Suprapubic skin (tissue), 4 donors: ENCODE data around the gene NAALADL2.

Experiments
- EP300 ChIP-seq: sonication (generic); formaldehyde crosslinking; IDR thresholded peaks from one replicate; pipeline ENCODE4 v1.6.1; 2017; ENCODE audit warnings: antibody characterized with exemption
- POLR2AphosphoS5 ChIP-seq, 3 donors: sonication (generic); formaldehyde crosslinking; IDR thresholded peaks; one replicate each; pipeline ENCODE4 v1.6.1; 2017; ENCODE audit warnings: antibody characterized with exemption in 3 of 3
- TF ChIP-seq, protein P1 (sequence below), 2 donors: fragments of 200-600 bp in 1 of 2; fragments of 450-650 bp in 1 of 2; sonication (generic) in 1 of 2; IDR thresholded peaks; one replicate each; pipeline ENCODE4 v1.5.1; 2016 to 2019; ENCODE audit warnings: antibody characterized with exemption in 2 of 2, mild to moderate bottlenecking in 1 of 2, moderate library complexity in 1 of 2

DNA sequence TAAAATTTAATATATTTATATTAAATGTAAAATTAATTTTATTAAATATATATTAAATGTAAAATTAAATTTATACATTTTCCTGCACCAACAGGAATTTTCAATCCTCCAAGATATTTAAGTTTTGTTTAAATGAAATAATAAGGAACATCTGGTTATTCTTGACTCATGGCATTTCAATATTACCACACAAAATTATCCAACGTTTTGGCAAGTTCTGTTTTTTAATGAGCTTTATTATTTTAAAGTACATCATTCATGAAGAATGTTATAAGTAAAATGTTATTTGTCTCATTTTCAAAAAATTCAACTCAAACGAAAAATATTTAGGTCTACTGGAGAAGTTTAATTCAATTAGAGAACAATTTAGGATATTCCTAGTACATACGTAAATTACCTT, 811.4 kb downstream of the NAALADL2 start:
- no peak for TF ChIP-seq POLR2AphosphoS5 (IDR thresholded peaks at IDR 0.05)
- TF ChIP-seq, protein P1, sequence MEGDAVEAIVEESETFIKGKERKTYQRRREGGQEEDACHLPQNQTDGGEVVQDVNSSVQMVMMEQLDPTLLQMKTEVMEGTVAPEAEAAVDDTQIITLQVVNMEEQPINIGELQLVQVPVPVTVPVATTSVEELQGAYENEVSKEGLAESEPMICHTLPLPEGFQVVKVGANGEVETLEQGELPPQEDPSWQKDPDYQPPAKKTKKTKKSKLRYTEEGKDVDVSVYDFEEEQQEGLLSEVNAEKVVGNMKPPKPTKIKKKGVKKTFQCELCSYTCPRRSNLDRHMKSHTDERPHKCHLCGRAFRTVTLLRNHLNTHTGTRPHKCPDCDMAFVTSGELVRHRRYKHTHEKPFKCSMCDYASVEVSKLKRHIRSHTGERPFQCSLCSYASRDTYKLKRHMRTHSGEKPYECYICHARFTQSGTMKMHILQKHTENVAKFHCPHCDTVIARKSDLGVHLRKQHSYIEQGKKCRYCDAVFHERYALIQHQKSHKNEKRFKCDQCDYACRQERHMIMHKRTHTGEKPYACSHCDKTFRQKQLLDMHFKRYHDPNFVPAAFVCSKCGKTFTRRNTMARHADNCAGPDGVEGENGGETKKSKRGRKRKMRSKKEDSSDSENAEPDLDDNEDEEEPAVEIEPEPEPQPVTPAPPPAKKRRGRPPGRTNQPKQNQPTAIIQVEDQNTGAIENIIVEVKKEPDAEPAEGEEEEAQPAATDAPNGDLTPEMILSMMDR (IDR thresholded peaks at IDR 0.05): no peak
- no peak for TF ChIP-seq EP300
